Measurements from ENCODE around the gene ATF3.
"Not testable (repeated sequence)": the region's sequence is repeated elsewhere in the genome, so short reads cannot be mapped to it uniquely, and the experiment has no call there.

Gene ATF3

GRCh38 chr1:212644866-212645545 lies 36.4 kb downstream of the ATF3 start:
- peaks cover 4% of the 10 kb centered on the region for H3K36me3 Mint-ChIP-seq
- no peak overlapping the region for H3K4me3 Mint-ChIP-seq
- no peak overlapping the region for H3K27ac Mint-ChIP-seq
- H3K9me3 Mint-ChIP-seq, result peaks cover 7% of the 10 kb centered on the region
- H3K4me1 Mint-ChIP-seq, result no peaks in the 10 kb centered on the region
- peaks cover 4% of the 10 kb centered on the region for H3K27me3 Mint-ChIP-seq

GRCh38 chr1:212645546-212646543 lies 37.3 kb downstream of the ATF3 start:
- H3K36me3 Mint-ChIP-seq, result peaks cover 3% of the 10 kb centered on the region
- H3K27ac Mint-ChIP-seq, result no peak overlapping the region
- H3K27me3 Mint-ChIP-seq, result peaks cover 4% of the 10 kb centered on the region
- H3K4me1 Mint-ChIP-seq, result no peaks in the 10 kb centered on the region
- no peak overlapping the region for H3K4me3 Mint-ChIP-seq
- H3K9me3 Mint-ChIP-seq, result peaks cover 4% of the 10 kb centered on the region

- no peaks in the 10 kb centered on the region for H3K9me3 Mint-ChIP-seq
- no peak overlapping the region for H3K27ac Mint-ChIP-seq
- no peak overlapping the region for H3K4me3 Mint-ChIP-seq
- H3K36me3 Mint-ChIP-seq, result no peaks in the 10 kb centered on the region
- H3K27me3 Mint-ChIP-seq, result no peaks in the 10 kb centered on the region
- no peaks in the 10 kb centered on the region for H3K4me1 Mint-ChIP-seq
Measured at GRCh38 chr1:212646588-212646987, 38.0 kb downstream of the ATF3 start.

- Mint-ChIP-seq H3K27ac (no peak overlapping the region), H3K4me1 (no peaks in the 10 kb centered on the region), H3K27me3 (no peaks in the 10 kb centered on the region), H3K4me3 (no peak overlapping the region), H3K36me3 (no peaks in the 10 kb centered on the region), H3K9me3 (no peaks in the 10 kb centered on the region)
Measured at GRCh38 chr1:212647004-212647403, 38.4 kb downstream of the ATF3 start.

GRCh38 chr1:212648431-212648830 lies 39.9 kb downstream of the ATF3 start:
- H3K9me3 Mint-ChIP-seq, result no peaks in the 10 kb centered on the region
- no peak overlapping the region for H3K4me3 Mint-ChIP-seq
- H3K27ac Mint-ChIP-seq, result no peak overlapping the region
- H3K27me3 Mint-ChIP-seq, result no peaks in the 10 kb centered on the region
- H3K36me3 Mint-ChIP-seq, result no peaks in the 10 kb centered on the region
- H3K4me1 Mint-ChIP-seq, result no peaks in the 10 kb centered on the region

GRCh38 chr1:212649020-212649419 lies 40.5 kb downstream of the ATF3 start:
- peaks cover 3% of the 10 kb centered on the region for H3K27me3 Mint-ChIP-seq
- no peak overlapping the region for H3K27ac Mint-ChIP-seq
- no peaks in the 10 kb centered on the region for H3K9me3 Mint-ChIP-seq
- no peaks in the 10 kb centered on the region for H3K4me1 Mint-ChIP-seq
- no peak overlapping the region for H3K4me3 Mint-ChIP-seq
- H3K36me3 Mint-ChIP-seq, result no peaks in the 10 kb centered on the region

GRCh38 chr1:212650228-212650627 lies 41.7 kb downstream of the ATF3 start:
- H3K4me1 Mint-ChIP-seq, result no peaks in the 10 kb centered on the region
- H3K27me3 Mint-ChIP-seq, result peaks cover 8% of the 10 kb centered on the region
- H3K4me3 Mint-ChIP-seq, result no peak overlapping the region
- no peaks in the 10 kb centered on the region for H3K9me3 Mint-ChIP-seq
- no peaks in the 10 kb centered on the region for H3K36me3 Mint-ChIP-seq
- no peak overlapping the region for H3K27ac Mint-ChIP-seq

- Mint-ChIP-seq H3K27me3 (peaks cover 8% of the 10 kb centered on the region), H3K9me3 (no peaks in the 10 kb centered on the region), H3K27ac (no peak overlapping the region), H3K4me1 (no peaks in the 10 kb centered on the region), H3K36me3 (no peaks in the 10 kb centered on the region), H3K4me3 (no peak overlapping the region)
Measured at GRCh38 chr1:212651521-212651920, 43.0 kb downstream of the ATF3 start.

- peaks cover 8% of the 10 kb centered on the region for H3K27me3 Mint-ChIP-seq
- no peak overlapping the region for H3K4me3 Mint-ChIP-seq
- no peaks in the 10 kb centered on the region for H3K36me3 Mint-ChIP-seq
- H3K27ac Mint-ChIP-seq, result no peak overlapping the region
- no peaks in the 10 kb centered on the region for H3K4me1 Mint-ChIP-seq
- no peaks in the 10 kb centered on the region for H3K9me3 Mint-ChIP-seq
Measured at GRCh38 chr1:212651977-212652376, 43.4 kb downstream of the ATF3 start.

- H3K4me1 Mint-ChIP-seq, result no peaks in the 10 kb centered on the region
- H3K9me3 Mint-ChIP-seq, result no peaks in the 10 kb centered on the region
- H3K27me3 Mint-ChIP-seq, result peaks cover 8% of the 10 kb centered on the region
- no peak overlapping the region for H3K4me3 Mint-ChIP-seq
- H3K36me3 Mint-ChIP-seq, result no peaks in the 10 kb centered on the region
- no peak overlapping the region for H3K27ac Mint-ChIP-seq
Measured at GRCh38 chr1:212652609-212653008, 44.0 kb downstream of the ATF3 start.

GRCh38 chr1:212655668-212656440 lies 47.3 kb downstream of the ATF3 start:
- Mint-ChIP-seq H3K9me3 (no peaks in the 10 kb centered on the region), H3K4me3 (no peak overlapping the region), H3K36me3 (no peaks in the 10 kb centered on the region), H3K27ac (no peak overlapping the region), H3K27me3 (peaks cover 10% of the 10 kb centered on the region), H3K4me1 (no peaks in the 10 kb centered on the region)

- Mint-ChIP-seq H3K27me3 (peaks cover 10% of the 10 kb centered on the region), H3K4me3 (no peak overlapping the region), H3K9me3 (no peaks in the 10 kb centered on the region), H3K36me3 (no peaks in the 10 kb centered on the region), H3K4me1 (no peaks in the 10 kb centered on the region), H3K27ac (peak overlapping the region; percentile 11)
Measured at GRCh38 chr1:212656730-212657129, 48.2 kb downstream of the ATF3 start.

- H3K9me3 Mint-ChIP-seq, H3K4me3 Mint-ChIP-seq, H3K4me1 Mint-ChIP-seq, H3K27ac Mint-ChIP-seq, H3K36me3 Mint-ChIP-seq, H3K27me3 Mint-ChIP-seq: not testable (repeated sequence)
Measured at GRCh38 chr1:212658250-212658649, 49.7 kb downstream of the ATF3 start.

GRCh38 chr1:212664409-212665199 lies 56.0 kb downstream of the ATF3 start:
- H3K36me3 Mint-ChIP-seq, result no peaks in the 10 kb centered on the region
- no peaks in the 10 kb centered on the region for H3K9me3 Mint-ChIP-seq
- H3K4me3 Mint-ChIP-seq, result peak overlapping the region; percentile 61
- peaks cover 5% of the 10 kb centered on the region for H3K4me1 Mint-ChIP-seq
- no peaks in the 10 kb centered on the region for H3K27me3 Mint-ChIP-seq
- no peak overlapping the region for H3K27ac Mint-ChIP-seq

Data from activated naive CD4-positive, alpha-beta T cell treated with anti-CD3 and anti-CD28 coated beads, Interleukin-2, amount 50 U/mL, for 24 hours (primary cell).